ENCODE measurements around the gene RABGAP1. TPM values are rescaled to one million over a fixed set of nuclear protein-coding genes. Genes with fewer than 3 reads are reported as not detected.

The RABGAP1 gene
- total RNA-seq, 2 donors from 2014 or later, result 33.1 TPM

DNA sequence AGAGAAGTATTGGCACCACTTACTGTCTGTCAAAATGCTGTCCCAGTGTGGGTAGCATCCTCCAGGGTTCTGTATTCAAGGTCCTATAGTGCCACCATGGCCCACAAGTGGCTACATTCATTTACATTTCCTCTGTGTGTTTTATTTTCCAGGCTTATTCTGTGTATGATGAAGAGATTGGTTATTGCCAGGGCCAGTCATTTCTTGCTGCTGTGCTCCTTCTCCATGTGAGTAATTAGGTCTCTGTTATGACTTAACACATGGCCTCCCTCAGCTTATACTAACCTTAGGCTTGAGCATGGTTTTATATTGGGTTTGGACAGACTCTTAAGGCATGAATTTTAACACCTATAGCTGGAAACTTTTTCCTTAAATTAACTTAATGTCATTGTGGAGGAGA lies 129.4 kb downstream of the RABGAP1 start:
- Mint-ChIP-seq H3K4me3 (peak overlapping the region in 1 of 2 donors; percentile 65), H3K27me3 (ENCODE audit: low read depth) (no peaks in the 10 kb centered on the region), H3K4me1 (ENCODE audit: low read depth) (peaks cover 24% of the 10 kb centered on the region), H3K36me3 (ENCODE audit: insufficient read depth in 2 of 2) (peaks cover 2 to 12% of the 10 kb centered on the region in 2 donors), H3K27ac (peak overlapping the region; percentile 12), H3K9me3 (no peaks in the 10 kb centered on the region)
- DNase-seq (peak; percentile 16 to 25), ATAC-seq (replicated peaks in 1 of 2) (peak; percentile 95 to 97)

DNA sequence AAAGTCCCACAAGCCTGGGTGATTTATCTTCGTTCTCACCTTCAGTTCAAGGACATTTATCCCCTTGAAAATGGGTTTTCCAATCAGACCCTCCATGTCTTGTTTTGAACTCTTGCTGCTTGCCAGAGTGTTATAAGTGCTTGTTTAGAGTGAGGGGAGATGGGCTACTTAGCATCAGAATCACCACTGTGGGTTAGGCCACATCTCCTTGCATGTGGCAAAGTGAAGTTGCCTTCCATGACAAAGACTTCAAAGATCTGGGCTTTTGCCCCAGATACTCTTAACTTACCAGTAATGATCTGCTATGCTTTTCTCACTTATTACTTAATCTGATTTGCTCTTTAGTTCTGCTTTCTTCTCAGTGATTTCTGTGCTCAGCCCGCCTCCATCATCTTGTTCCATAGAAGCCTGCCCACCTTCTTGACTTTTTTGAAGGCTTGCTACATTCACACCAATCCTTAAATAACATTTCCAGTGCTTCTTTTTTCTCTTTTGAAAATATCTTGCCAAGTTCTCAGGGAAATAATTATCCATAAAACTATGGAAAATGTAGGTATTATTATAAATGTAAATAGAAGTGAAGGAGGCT lies 131.7 kb downstream of the RABGAP1 start:
- Mint-ChIP-seq H3K36me3 (ENCODE audit: insufficient read depth in 2 of 2) (peaks cover 2 to 12% of the 10 kb centered on the region in 2 donors), H3K27ac (no peak overlapping the region), H3K4me1 (ENCODE audit: low read depth) (peaks cover 24% of the 10 kb centered on the region), H3K9me3 (no peaks in the 10 kb centered on the region), H3K27me3 (ENCODE audit: low read depth) (no peaks in the 10 kb centered on the region), H3K4me3 (no peak overlapping the region)
- DNase-seq (no peak), ATAC-seq (replicated peaks in 1 of 2) (no peak)

DNA sequence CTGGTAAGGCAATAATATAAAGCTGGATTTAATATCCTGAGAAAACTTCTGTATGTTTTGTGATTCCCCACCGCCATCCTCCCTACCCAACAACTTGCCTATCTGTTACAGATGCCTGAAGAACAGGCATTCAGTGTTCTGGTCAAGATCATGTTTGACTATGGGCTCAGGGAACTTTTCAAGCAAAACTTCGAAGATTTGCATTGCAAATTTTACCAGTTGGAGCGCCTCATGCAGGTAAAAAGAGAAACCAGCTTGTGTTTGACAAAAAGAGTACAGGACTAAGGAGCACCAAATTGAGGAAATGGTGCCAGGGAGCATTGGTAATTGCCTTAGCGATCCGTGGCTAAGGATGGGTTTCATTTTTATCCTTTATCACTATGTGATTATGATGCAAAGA lies 132.6 kb downstream of the RABGAP1 start:
- Mint-ChIP-seq H3K36me3 (ENCODE audit: insufficient read depth in 2 of 2) (peaks cover 2 to 12% of the 10 kb centered on the region in 2 donors), H3K4me1 (ENCODE audit: low read depth) (peaks cover 24% of the 10 kb centered on the region), H3K9me3 (no peaks in the 10 kb centered on the region), H3K4me3 (no peak overlapping the region), H3K27ac (no peak overlapping the region), H3K27me3 (ENCODE audit: low read depth) (no peaks in the 10 kb centered on the region)
- no peak for DNase-seq
- ATAC-seq (replicated peaks in 1 of 2), result no peak

DNA sequence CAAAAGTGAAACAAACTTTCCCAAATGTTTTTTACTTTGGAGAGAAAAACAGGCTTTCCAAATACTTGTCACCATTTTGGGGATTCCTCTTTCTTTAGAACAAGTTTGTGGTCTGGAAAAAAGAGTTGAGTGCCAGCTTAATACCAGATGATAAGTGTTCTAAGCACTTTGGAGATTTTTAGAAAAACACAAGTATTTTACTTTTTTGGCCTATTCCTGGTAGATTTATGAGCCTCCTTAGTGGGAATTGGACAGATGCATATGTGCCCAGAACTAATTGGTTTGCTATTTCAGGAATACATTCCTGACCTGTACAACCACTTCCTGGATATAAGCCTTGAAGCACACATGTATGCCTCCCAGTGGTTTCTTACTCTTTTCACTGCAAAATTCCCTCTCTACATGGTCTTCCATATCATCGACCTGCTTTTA lies 133.2 kb downstream of the RABGAP1 start:
- DNase-seq, result no peak
- Mint-ChIP-seq H3K9me3 (no peaks in the 10 kb centered on the region), H3K27ac (no peak overlapping the region), H3K27me3 (ENCODE audit: low read depth) (no peaks in the 10 kb centered on the region), H3K36me3 (ENCODE audit: insufficient read depth in 2 of 2) (peaks cover 6 to 12% of the 10 kb centered on the region in 2 donors), H3K4me3 (no peak overlapping the region), H3K4me1 (ENCODE audit: low read depth) (peaks cover 24% of the 10 kb centered on the region)
- ATAC-seq (replicated peaks in 1 of 2), result no peak

DNA sequence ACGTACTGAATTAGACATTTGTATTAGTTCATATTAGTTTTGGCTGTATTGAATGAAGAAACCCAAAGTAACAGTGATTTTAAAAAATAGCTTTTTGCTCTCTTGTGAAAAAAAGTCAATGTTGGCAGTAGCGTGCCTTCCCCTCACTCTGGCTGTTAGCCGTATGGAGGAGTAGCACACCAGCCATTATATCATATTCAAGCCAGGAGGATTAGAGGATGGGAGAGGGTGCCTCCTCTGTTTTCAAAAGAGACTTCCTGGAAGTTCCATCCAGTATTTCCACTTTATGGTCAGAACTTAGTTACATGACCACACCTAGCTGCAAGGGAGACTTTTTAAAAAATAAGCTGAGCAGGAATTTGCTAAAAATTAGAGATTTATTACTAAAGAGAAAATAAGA lies 133.8 kb downstream of the RABGAP1 start:
- no peaks in the 10 kb centered on the region for H3K27me3 Mint-ChIP-seq (ENCODE audit: low read depth)
- no peak overlapping the region for H3K4me3 Mint-ChIP-seq
- DNase-seq (no peak), ATAC-seq (replicated peaks in 1 of 2) (no peak)
- H3K4me1 Mint-ChIP-seq (ENCODE audit: low read depth), result peaks cover 19% of the 10 kb centered on the region
- no peaks in the 10 kb centered on the region for H3K9me3 Mint-ChIP-seq
- peaks cover 6 to 14% of the 10 kb centered on the region in 2 donors for H3K36me3 Mint-ChIP-seq (ENCODE audit: insufficient read depth in 2 of 2)
- no peak overlapping the region for H3K27ac Mint-ChIP-seq

DNA sequence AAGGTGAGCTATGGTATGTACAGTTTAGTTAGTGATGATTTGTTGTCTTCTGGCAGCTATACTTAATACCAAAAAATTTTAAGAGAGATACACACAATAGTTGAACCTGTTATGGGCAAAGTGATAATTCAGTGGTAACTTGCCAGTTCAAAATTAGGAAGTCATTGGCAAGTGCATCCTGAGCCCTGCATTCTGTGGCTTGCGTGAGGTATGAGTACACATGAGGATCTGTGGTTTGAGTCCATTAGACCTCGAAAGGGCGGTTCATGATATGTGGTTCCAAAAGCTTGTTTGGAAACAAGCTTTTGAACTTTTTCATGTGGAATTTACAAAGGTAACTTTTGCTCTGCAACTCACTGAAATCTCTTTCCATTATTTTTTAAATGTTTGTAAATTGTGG lies 139.6 kb downstream of the RABGAP1 start:
- Mint-ChIP-seq H3K4me3 (no peak overlapping the region), H3K9me3 (no peaks in the 10 kb centered on the region), H3K36me3 (ENCODE audit: insufficient read depth in 2 of 2) (peaks cover 7 to 10% of the 10 kb centered on the region in 2 donors), H3K27ac (no peak overlapping the region), H3K27me3 (ENCODE audit: low read depth) (no peaks in the 10 kb centered on the region), H3K4me1 (ENCODE audit: low read depth) (peaks cover 6% of the 10 kb centered on the region)
- DNase-seq (no peak), ATAC-seq (replicated peaks in 1 of 2) (no peak)

DNA sequence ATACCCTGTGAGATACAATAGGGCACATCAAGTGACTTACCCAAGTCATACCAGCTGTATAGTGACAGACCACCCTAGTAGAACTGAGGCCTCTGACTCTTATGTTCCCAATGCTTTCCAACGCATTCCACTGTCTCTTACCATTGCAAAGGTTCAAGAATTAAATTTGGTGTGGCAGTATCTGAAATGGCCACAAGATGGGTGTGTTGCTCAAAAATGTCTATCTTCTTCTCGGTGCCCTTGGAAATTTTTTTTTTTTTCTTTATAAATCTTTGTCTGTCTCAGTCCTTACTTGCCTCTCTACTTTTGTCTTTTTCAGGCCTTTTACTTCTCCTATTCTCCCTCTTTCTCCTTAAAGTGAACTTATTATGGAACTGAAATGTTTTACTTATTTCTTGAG lies 141.0 kb downstream of the RABGAP1 start:
- no peaks in the 10 kb centered on the region for H3K9me3 Mint-ChIP-seq
- ATAC-seq (replicated peaks in 1 of 2), result no peak
- H3K36me3 Mint-ChIP-seq (ENCODE audit: insufficient read depth in 2 of 2), result peaks cover 7 to 10% of the 10 kb centered on the region in 2 donors
- peak in 1 of 2 donors; percentile 7 for DNase-seq
- H3K4me1 Mint-ChIP-seq (ENCODE audit: low read depth), result peaks cover 6% of the 10 kb centered on the region
- no peak overlapping the region for H3K27ac Mint-ChIP-seq
- H3K4me3 Mint-ChIP-seq, result no peak overlapping the region
- no peaks in the 10 kb centered on the region for H3K27me3 Mint-ChIP-seq (ENCODE audit: low read depth)

DNA sequence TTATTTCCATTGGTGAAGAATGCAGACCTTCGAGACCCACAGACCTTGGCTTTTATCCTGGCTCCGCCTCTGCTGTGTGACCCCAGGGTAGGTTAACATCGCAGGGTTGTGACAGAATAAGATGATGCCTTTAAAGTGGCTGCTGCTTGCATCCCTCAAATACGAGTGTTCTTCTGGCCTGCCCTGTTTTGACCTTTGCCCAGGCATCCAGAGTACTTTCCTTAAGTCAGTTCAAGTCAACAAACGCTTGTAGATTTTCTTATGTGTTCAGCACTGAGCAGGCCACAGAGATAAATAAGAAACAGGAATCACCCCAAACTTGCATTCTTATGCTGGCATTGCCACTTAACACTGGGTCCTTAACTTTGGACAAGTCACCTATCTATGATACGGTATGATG lies 142.9 kb downstream of the RABGAP1 start:
- H3K9me3 Mint-ChIP-seq, result no peaks in the 10 kb centered on the region
- no peak for ATAC-seq (replicated peaks in 1 of 2)
- no peak for DNase-seq
- peaks cover 6% of the 10 kb centered on the region for H3K4me1 Mint-ChIP-seq (ENCODE audit: low read depth)
- H3K27ac Mint-ChIP-seq, result no peak overlapping the region
- peaks cover 7 to 8% of the 10 kb centered on the region in 2 donors for H3K36me3 Mint-ChIP-seq (ENCODE audit: insufficient read depth in 2 of 2)
- no peaks in the 10 kb centered on the region for H3K27me3 Mint-ChIP-seq (ENCODE audit: low read depth)
- H3K4me3 Mint-ChIP-seq, result no peak overlapping the region

DNA sequence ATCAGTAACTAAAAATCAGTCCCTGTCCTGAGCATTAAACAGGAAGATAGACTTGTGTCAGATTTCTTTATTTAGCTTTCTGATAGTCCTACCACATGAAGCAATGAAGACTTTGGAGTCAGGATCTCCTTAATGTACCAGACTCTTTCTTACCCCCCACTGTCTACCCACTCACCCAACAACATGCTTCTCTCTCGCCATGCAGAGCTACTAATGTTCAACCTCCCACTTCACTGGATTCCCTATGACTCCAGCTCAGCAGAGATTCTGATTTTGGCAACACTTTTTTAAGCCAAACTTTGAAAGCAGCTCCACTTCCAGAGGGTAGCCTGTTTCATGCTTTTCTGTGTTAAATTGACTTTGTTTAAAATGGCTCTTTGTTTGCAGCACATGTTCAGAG lies 143.4 kb downstream of the RABGAP1 start:
- H3K36me3 Mint-ChIP-seq (ENCODE audit: insufficient read depth in 2 of 2), result peaks cover 6 to 7% of the 10 kb centered on the region in 2 donors
- no peaks in the 10 kb centered on the region for H3K27me3 Mint-ChIP-seq (ENCODE audit: low read depth)
- H3K4me3 Mint-ChIP-seq, result no peak overlapping the region
- DNase-seq (no peak), ATAC-seq (replicated peaks in 1 of 2) (no peak)
- H3K27ac Mint-ChIP-seq, result no peak overlapping the region
- peaks cover 6% of the 10 kb centered on the region for H3K4me1 Mint-ChIP-seq (ENCODE audit: low read depth)
- H3K9me3 Mint-ChIP-seq, result no peaks in the 10 kb centered on the region

DNA sequence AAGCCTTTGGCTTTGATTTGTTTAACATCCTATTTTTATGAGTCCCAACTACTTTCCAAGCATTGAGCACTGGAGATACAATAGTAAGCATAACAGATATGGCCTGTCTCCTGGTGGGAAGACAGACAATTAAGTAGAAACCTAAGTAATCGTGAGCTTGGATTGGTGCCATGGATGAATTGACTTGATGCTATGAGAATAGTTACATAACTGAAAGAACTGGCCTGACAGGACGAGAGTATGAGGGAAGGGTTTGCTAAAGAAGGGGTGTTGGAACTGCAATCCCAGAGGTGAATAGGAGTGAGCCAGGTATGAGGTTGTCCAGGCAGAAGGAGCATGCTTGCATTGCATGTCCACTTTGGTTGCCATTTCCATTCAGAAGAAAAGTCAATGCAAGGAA lies 145.1 kb downstream of the RABGAP1 start:
- H3K4me1 Mint-ChIP-seq (ENCODE audit: low read depth), result peaks cover 6% of the 10 kb centered on the region
- no peak for ATAC-seq (replicated peaks in 1 of 2)
- no peaks in the 10 kb centered on the region for H3K9me3 Mint-ChIP-seq
- H3K27me3 Mint-ChIP-seq (ENCODE audit: low read depth), result no peaks in the 10 kb centered on the region
- no peak overlapping the region for H3K4me3 Mint-ChIP-seq
- DNase-seq, result no peak
- no peak overlapping the region for H3K27ac Mint-ChIP-seq
- peaks cover 4 to 5% of the 10 kb centered on the region in 2 donors for H3K36me3 Mint-ChIP-seq (ENCODE audit: insufficient read depth in 2 of 2)

DNA sequence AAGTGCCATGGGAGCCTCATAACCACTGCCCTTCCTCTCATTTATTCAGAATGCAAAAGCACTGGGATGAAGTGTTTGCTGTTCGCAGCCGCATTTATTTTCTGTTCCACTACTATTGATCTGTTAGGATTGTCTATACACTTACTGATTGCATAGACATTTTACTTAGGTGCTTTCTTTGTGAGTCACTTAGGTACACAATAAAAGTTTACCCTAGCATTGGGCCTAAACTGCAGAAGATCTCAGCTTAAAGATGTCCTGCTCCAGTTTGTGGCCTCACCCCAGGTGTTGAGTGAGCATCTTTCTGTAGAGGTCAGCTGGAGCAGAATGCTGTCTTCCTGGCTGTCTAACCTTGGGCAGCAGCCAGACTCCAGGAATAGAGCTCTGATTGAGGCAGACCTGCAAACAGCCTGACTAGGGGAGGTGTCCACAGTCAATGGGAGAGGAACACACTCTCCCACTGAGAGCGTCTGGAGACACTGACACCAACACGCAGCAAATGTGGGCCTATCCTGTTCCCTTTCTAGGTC lies 146.6 kb downstream of the RABGAP1 start:
- Mint-ChIP-seq H3K4me3 (no peak overlapping the region), H3K27ac (no peak overlapping the region), H3K4me1 (ENCODE audit: low read depth) (no peaks in the 10 kb centered on the region), H3K9me3 (no peaks in the 10 kb centered on the region), H3K36me3 (ENCODE audit: insufficient read depth in 2 of 2) (peaks cover 5 to 8% of the 10 kb centered on the region in 2 donors), H3K27me3 (ENCODE audit: low read depth) (no peaks in the 10 kb centered on the region)
- DNase-seq (no peak), ATAC-seq (replicated peaks in 1 of 2) (no peak)

DNA sequence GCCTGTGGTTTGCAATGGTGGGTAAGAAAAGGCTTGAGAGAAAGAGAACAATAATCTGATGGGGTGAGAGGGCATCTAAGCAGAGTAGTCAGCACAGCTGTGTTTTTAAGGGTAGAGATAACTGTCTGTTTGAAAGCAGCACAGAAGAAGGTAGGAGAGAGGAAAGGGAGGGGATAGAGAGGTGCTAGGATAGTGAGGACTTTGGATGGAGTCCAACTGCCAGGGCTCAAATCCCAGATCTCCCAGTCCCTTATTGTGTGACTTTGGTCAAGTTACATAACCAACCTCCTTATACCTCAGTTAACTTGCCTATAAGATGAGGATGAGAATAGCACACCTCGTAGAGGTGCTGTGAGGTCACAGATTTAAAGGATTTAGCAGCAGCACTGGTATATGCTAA lies 148.2 kb downstream of the RABGAP1 start:
- H3K4me3 Mint-ChIP-seq, result no peak overlapping the region
- no peak for ATAC-seq (replicated peaks in 1 of 2)
- H3K27me3 Mint-ChIP-seq (ENCODE audit: low read depth), result no peaks in the 10 kb centered on the region
- no peak for DNase-seq
- H3K4me1 Mint-ChIP-seq (ENCODE audit: low read depth), result no peaks in the 10 kb centered on the region
- H3K27ac Mint-ChIP-seq, result peak overlapping the region; percentile 16
- no peaks in the 10 kb centered on the region for H3K9me3 Mint-ChIP-seq
- H3K36me3 Mint-ChIP-seq (ENCODE audit: insufficient read depth in 2 of 2), result peaks cover 1 to 8% of the 10 kb centered on the region in 2 donors

DNA sequence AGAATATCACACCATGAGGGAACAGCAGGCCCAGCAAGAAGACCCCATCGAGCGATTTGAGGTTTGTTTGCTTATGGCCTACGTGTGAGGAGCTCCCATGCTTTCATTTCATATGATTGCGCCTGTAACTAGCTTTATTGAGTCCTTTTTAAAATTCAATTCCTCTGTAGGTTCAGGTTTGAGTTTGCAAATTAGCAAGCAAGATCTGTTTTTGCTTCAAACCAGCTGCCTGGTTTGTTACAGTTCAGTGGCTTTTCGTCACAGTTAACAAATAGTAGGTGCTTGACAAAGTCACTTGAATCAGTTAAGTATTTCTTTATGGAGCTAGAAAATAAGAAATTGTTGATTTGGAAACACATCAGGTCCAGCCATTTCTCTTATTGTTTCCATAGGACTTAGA lies 149.0 kb downstream of the RABGAP1 start:
- Mint-ChIP-seq H3K27me3 (ENCODE audit: low read depth) (no peaks in the 10 kb centered on the region), H3K9me3 (no peaks in the 10 kb centered on the region), H3K27ac (no peak overlapping the region), H3K4me3 (no peak overlapping the region), H3K4me1 (ENCODE audit: low read depth) (no peaks in the 10 kb centered on the region), H3K36me3 (ENCODE audit: insufficient read depth in 2 of 2) (peaks cover 1 to 8% of the 10 kb centered on the region in 2 donors)
- ATAC-seq (replicated peaks in 1 of 2) (no peak), DNase-seq (no peak)
